OCI-LY1 (cell line): Measurements from ENCODE around the gene EIF4E3.

Experiments used
- EZH2 ChIP-seq: fragments of 200-600 bp; sonication (generic), shearing (Covaris generic); IDR thresholded peaks from 2 replicates; pipeline ENCODE4 v1.8.0; 2017; ENCODE audit warnings: borderline replicate concordance, mixed run types, mild to moderate bottlenecking, antibody characterized with exemption, low read length, moderate library complexity, mixed read lengths
- TF ChIP-seq, protein P1 (sequence below): fragments of 200-600 bp; sonication (generic), shearing (Covaris generic); IDR thresholded peaks from 2 replicates; pipeline ENCODE4 v1.5.1; 2017; ENCODE audit warnings: mild to moderate bottlenecking, antibody characterized with exemption, low read length, moderate library complexity, mixed read lengths

DNA sequence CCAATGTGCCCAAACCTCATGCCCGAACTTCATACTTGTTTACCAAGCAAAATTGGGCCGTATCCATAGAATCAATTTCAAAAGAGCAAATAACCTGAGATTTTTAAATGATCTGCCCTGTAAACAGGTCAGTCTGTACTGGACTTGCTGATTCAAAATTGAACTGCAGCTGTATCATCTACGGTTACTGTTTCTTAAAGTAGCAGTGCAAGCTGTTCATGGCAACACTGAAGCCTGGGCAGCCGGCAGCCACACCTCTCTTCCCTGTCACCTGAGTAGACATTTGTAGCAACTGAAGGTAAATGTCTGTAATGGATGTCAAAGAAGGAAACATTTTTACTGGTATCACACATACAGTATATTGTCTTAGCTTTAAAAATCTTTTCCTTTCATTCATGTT, 10.6 kb downstream of the EIF4E3 start:
- TF ChIP-seq, protein P1, sequence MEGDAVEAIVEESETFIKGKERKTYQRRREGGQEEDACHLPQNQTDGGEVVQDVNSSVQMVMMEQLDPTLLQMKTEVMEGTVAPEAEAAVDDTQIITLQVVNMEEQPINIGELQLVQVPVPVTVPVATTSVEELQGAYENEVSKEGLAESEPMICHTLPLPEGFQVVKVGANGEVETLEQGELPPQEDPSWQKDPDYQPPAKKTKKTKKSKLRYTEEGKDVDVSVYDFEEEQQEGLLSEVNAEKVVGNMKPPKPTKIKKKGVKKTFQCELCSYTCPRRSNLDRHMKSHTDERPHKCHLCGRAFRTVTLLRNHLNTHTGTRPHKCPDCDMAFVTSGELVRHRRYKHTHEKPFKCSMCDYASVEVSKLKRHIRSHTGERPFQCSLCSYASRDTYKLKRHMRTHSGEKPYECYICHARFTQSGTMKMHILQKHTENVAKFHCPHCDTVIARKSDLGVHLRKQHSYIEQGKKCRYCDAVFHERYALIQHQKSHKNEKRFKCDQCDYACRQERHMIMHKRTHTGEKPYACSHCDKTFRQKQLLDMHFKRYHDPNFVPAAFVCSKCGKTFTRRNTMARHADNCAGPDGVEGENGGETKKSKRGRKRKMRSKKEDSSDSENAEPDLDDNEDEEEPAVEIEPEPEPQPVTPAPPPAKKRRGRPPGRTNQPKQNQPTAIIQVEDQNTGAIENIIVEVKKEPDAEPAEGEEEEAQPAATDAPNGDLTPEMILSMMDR = no peak
- TF ChIP-seq EZH2 = no peak
